ENCODE measurements around the gene UQCRC1. TPM values are rescaled to one million over a fixed set of nuclear protein-coding genes. Genes with fewer than 3 reads are reported as not detected.

UQCRC1 gene
- total RNA-seq, 1 experiment from 2014 or later: 227 TPM

GRCh38 chr3:48635222-48636021 lies 26.0 kb upstream of the UQCRC1 start, which contains the start of gene SLC26A6:
Gene SLC26A6 (minus strand): TSS chr3:48635461. CDS start chr3:48635393, 68 bp downstream.
- Histone ChIP-seq H3K4me3 (ENCODE audit: low read depth in 2 of 2, low read length in 2 of 2) (peak within 1 kb of the TSS; percentile 74 to 85), H3K27ac (ENCODE audit: low read length) (peak within 1 kb of the TSS; percentile 87), H3K4me1 (ENCODE audit: control insufficient read depth, insufficient read depth, low read length) (peaks cover 18% of the 10 kb centered on the region), H3K36me3 (ENCODE audit: control insufficient read depth, insufficient read depth, low read length) (peaks cover 2% of the 10 kb centered on the region), H3K27me3 (ENCODE audit: control insufficient read depth, insufficient read depth, low read length) (no peaks in the 10 kb centered on the region), H3K9me3 (ENCODE audit: control insufficient read depth, insufficient read depth, low read depth, low read length) (no peaks in the 10 kb centered on the region)
- POLR2A ChIA-PET: no interaction called here
- in situ Hi-C loops (cut with HindIII; ENCODE audit: low pct_unique_long_range_greater_than_20kb, low sequenced_read_pairs): no loop called here
- TF ChIP-seq REST (IDR thresholded peaks at IDR 0.05; ENCODE audit: insufficient read depth in 1 of 2, low read depth in 2 of 2, low read length in 1 of 2) (no peak), SIN3A (IDR thresholded peaks at IDR 0.05; ENCODE audit: borderline replicate concordance, insufficient read depth, low read depth, low read length) (peak; percentile 54; the same call in 1 of the 2 replicates), POLR2AphosphoS5 (IDR thresholded peaks at IDR 0.05; ENCODE audit: low read depth, low read length) (peak; percentile 44), TCF7L2 (IDR thresholded peaks at IDR 0.05; ENCODE audit: low read depth, low read length) (no peak)
- TF ChIP-seq, protein P1, sequence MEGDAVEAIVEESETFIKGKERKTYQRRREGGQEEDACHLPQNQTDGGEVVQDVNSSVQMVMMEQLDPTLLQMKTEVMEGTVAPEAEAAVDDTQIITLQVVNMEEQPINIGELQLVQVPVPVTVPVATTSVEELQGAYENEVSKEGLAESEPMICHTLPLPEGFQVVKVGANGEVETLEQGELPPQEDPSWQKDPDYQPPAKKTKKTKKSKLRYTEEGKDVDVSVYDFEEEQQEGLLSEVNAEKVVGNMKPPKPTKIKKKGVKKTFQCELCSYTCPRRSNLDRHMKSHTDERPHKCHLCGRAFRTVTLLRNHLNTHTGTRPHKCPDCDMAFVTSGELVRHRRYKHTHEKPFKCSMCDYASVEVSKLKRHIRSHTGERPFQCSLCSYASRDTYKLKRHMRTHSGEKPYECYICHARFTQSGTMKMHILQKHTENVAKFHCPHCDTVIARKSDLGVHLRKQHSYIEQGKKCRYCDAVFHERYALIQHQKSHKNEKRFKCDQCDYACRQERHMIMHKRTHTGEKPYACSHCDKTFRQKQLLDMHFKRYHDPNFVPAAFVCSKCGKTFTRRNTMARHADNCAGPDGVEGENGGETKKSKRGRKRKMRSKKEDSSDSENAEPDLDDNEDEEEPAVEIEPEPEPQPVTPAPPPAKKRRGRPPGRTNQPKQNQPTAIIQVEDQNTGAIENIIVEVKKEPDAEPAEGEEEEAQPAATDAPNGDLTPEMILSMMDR (IDR thresholded peaks at IDR 0.05): peak; percentile 78
- peak; percentile 97 for ATAC-seq
- intact Hi-C loops (cut with micrococcal nuclease; ENCODE audit: unreplicated experiment): no loop called here
- CTCF ChIA-PET: interaction anchor here (0.6 to 0.9 kb wide), 3 partner anchors 9 to 76 kb away, joined by 3 read pairs; no protein-coding TSS in a partner anchor
- DNase-seq (ENCODE audit: low read depth, low spot score): peak; percentile 56
- BruUV-seq (replicated peaks): no TSS peak

GRCh38 chr3:48634661-48635221 lies 25.3 kb upstream of the UQCRC1 start:
- in situ Hi-C loops (cut with HindIII; ENCODE audit: low pct_unique_long_range_greater_than_20kb, low sequenced_read_pairs) (no loop called here), intact Hi-C loops (cut with micrococcal nuclease; ENCODE audit: unreplicated experiment) (no loop called here)
- TF ChIP-seq SIN3A (IDR thresholded peaks at IDR 0.05; ENCODE audit: borderline replicate concordance, insufficient read depth, low read depth, low read length) (no peak), REST (IDR thresholded peaks at IDR 0.05; ENCODE audit: insufficient read depth in 1 of 2, low read depth in 2 of 2, low read length in 1 of 2) (no peak), TCF7L2 (IDR thresholded peaks at IDR 0.05; ENCODE audit: low read depth, low read length) (no peak), POLR2AphosphoS5 (IDR thresholded peaks at IDR 0.05; ENCODE audit: low read depth, low read length) (no peak)
- TF ChIP-seq, protein P1 (IDR thresholded peaks at IDR 0.05): no peak
- Histone ChIP-seq H3K27me3 (ENCODE audit: control insufficient read depth, insufficient read depth, low read length) (no peaks in the 10 kb centered on the region), H3K4me3 (ENCODE audit: low read depth in 2 of 2, low read length in 2 of 2) (peak overlapping the region; percentile 74 to 85), H3K27ac (ENCODE audit: low read length) (peak overlapping the region; percentile 77), H3K9me3 (ENCODE audit: control insufficient read depth, insufficient read depth, low read depth, low read length) (no peaks in the 10 kb centered on the region), H3K36me3 (ENCODE audit: control insufficient read depth, insufficient read depth, low read length) (peaks cover 2% of the 10 kb centered on the region), H3K4me1 (ENCODE audit: control insufficient read depth, insufficient read depth, low read length) (peaks cover 18% of the 10 kb centered on the region)
- no TSS peak for BruUV-seq (replicated peaks)
- ChIA-PET POLR2A (no interaction called here), CTCF (interaction anchor here (0.6 to 0.7 kb wide), 2 partner anchors 15 to 75 kb away, joined by 3 read pairs; no protein-coding TSS in a partner anchor)
- DNase-seq (ENCODE audit: low read depth, low spot score) (no peak), ATAC-seq (peak; percentile 64)
